IMR-90 (cell line): Measurements from ENCODE around the gene RPL36. TPM values are rescaled to one million over a fixed set of nuclear protein-coding genes. Genes with fewer than 3 reads are reported as not detected.

Experiments used
- ATAC-seq: fragments of 200-7000 bp; cut with Tn5 transposase; 2 replicates; pipeline ENCODE4 v1.9.1; 2020; ENCODE audit warnings: low read depth, mild to moderate bottlenecking, moderate library complexity
- BruUV-seq: library from RNA; stranded (reverse); fragments of 400-500 nt; replicated peaks from 2 replicates; lab custom pipeline; 2021; lab: Mats Ljungman, UMichigan
- CTCF ChIA-PET: fragments of 300-600 bp; formaldehyde crosslinking; extraction: SDS; loops from one replicate; lab custom pipeline; 2021; ENCODE audit warnings: antibody characterized with exemption; lab: Yijun Ruan, JAX
- POLR2A ChIA-PET: fragments of 300-600 bp; sonication (Branson Sonifier 250); formaldehyde crosslinking; loops from one replicate; lab custom pipeline; 2022; ENCODE audit warnings: antibody characterized with exemption; ENCODE audit not compliant: unreplicated experiment; lab: Charles Lee
- DNase-seq: peaks from one replicate; pipeline ENCODE4 v3.0.0; 2013
- H2AFZ ChIP-seq: replicated peaks from 2 replicates; pipeline ENCODE3; 2013; ENCODE audit warnings: low read length, mild to moderate bottlenecking; ENCODE audit not compliant: poor library complexity
- H2AK5ac ChIP-seq: 2 replicates; pipeline ENCODE4 v1.6.1; 2013; ENCODE audit warnings: low read depth, low read length, inconsistent platforms
- H2AK9ac ChIP-seq: replicated peaks from 2 replicates; pipeline ENCODE3; 2013; ENCODE audit warnings: mild to moderate bottlenecking, low read depth, low read length, moderate library complexity; ENCODE audit not compliant: poor library complexity
- H2BK120ac ChIP-seq: 2 replicates; pipeline ENCODE4 v1.6.1; 2013; ENCODE audit warnings: low read depth, low read length, inconsistent platforms
- H2BK15ac ChIP-seq: 3 replicates; pipeline ENCODE4 v1.6.1; 2013; ENCODE audit warnings: low read depth, low read length, inconsistent platforms
- H2BK20ac ChIP-seq: 2 replicates; pipeline ENCODE4 v1.6.1; 2013; ENCODE audit warnings: low read depth, mild to moderate bottlenecking, inconsistent platforms, low read length, moderate library complexity
- H2BK5ac ChIP-seq: 2 replicates; pipeline ENCODE4 v1.6.1; 2013; ENCODE audit warnings: mild to moderate bottlenecking, low read depth, low read length, inconsistent platforms; ENCODE audit not compliant: poor library complexity, severe bottlenecking
- H3K14ac ChIP-seq: replicated peaks from 2 replicates; pipeline ENCODE4 v1.6.1; 2013; ENCODE audit warnings: low read depth, low read length, inconsistent platforms
- H3K18ac ChIP-seq: 2 replicates; pipeline ENCODE4 v1.6.1; 2013; ENCODE audit warnings: low read depth, low read length, control low read depth
- H3K23ac ChIP-seq: 2 replicates; pipeline ENCODE4 v1.6.1; 2013; ENCODE audit warnings: low read depth, low read length, inconsistent platforms
- H3K27ac ChIP-seq: 2 replicates; pipeline ENCODE4 v1.5.1; 2013; ENCODE audit warnings: mild to moderate bottlenecking, control low read depth, low read length; ENCODE audit not compliant: insufficient read depth
- H3K27me3 ChIP-seq: 2 replicates; pipeline ENCODE4 v1.6.1; 2013; ENCODE audit warnings: low read length; ENCODE audit not compliant: control insufficient read depth, insufficient read depth
- H3K36me3 ChIP-seq: 2 replicates; pipeline ENCODE4 v1.6.1; 2013; ENCODE audit warnings: low read length, mixed read lengths; ENCODE audit not compliant: control insufficient read depth, insufficient read depth
- H3K4ac ChIP-seq: 2 replicates; pipeline ENCODE4 v1.6.1; 2013; ENCODE audit warnings: low read depth, low read length, inconsistent platforms
- H3K4me1 ChIP-seq: 2 replicates; pipeline ENCODE4 v1.6.1; 2013; ENCODE audit warnings: low read length, mixed read lengths; ENCODE audit not compliant: control insufficient read depth, insufficient read depth
- H3K4me2 ChIP-seq: 2 replicates; pipeline ENCODE4 v1.6.1; 2013; ENCODE audit warnings: low read depth, mild to moderate bottlenecking, control low read depth, low read length, moderate library complexity
- H3K4me3 ChIP-seq: 2 replicates; pipeline ENCODE4 v1.5.1; 2013; ENCODE audit warnings: low read depth, mild to moderate bottlenecking, control low read depth, low read length, moderate library complexity; ENCODE audit not compliant: insufficient read depth
- H3K56ac ChIP-seq: 2 replicates; pipeline ENCODE4 v1.6.1; 2013; ENCODE audit warnings: low read length, inconsistent platforms; ENCODE audit not compliant: insufficient read depth; ENCODE audit errors: extremely low read depth
- H3K79me1 ChIP-seq, 2 experiments: 2 replicates each; pipeline ENCODE4 v1.6.1; 2013; ENCODE audit warnings: low read length in 2 of 2, inconsistent platforms in 1 of 2, low read depth in 1 of 2
- H3K9ac ChIP-seq: 2 replicates; pipeline ENCODE4 v1.6.1; 2013; ENCODE audit warnings: low read depth, low read length, control low read depth
- H3K9me1 ChIP-seq: 2 replicates; pipeline ENCODE4 v1.6.1; 2013; ENCODE audit warnings: low read length, inconsistent platforms; ENCODE audit not compliant: insufficient read depth
- H3K9me3 ChIP-seq: 2 replicates; pipeline ENCODE4 v1.6.1; 2013; ENCODE audit warnings: low read length; ENCODE audit not compliant: control insufficient read depth, insufficient read depth
- H4K20me1 ChIP-seq: 2 replicates; pipeline ENCODE4 v1.6.1; 2013; ENCODE audit warnings: low read length, inconsistent platforms; ENCODE audit not compliant: insufficient read depth
- H4K5ac ChIP-seq: 2 replicates; pipeline ENCODE4 v1.6.1; 2013; ENCODE audit warnings: mild to moderate bottlenecking, low read depth, low read length, control low read depth
- H4K8ac ChIP-seq, 2 experiments: 2 replicates each; pipeline ENCODE4 v1.6.1; 2013; ENCODE audit warnings: low read depth in 2 of 2, low read length in 2 of 2, control low read depth in 1 of 2, inconsistent platforms in 1 of 2
- H4K91ac ChIP-seq: 2 replicates; pipeline ENCODE4 v1.6.1; 2013; ENCODE audit warnings: low read depth, low read length, inconsistent platforms; ENCODE audit not compliant: insufficient read depth
- BHLHE40 ChIP-seq: fragments of 150-350 bp; IDR thresholded peaks from 2 replicates; pipeline ENCODE4 v1.6.1; 2016; ENCODE audit warnings: mild to moderate bottlenecking, low read depth, low read length
- CEBPB ChIP-seq: IDR thresholded peaks from 2 replicates; pipeline ENCODE4 v1.6.1; 2012; ENCODE audit warnings: low read depth, low read length, improper control_type of control experiment
- CHD1 ChIP-seq: IDR thresholded peaks from 2 replicates; pipeline ENCODE4 v1.6.1; 2012; ENCODE audit warnings: low read depth, low read length, improper control_type of control experiment
- NFE2L2 ChIP-seq: fragments of 150-350 bp; IDR thresholded peaks from 2 replicates; pipeline ENCODE4 v1.6.1; 2016; ENCODE audit warnings: low read depth, mild to moderate bottlenecking, low read length
- POLR2A ChIP-seq: IDR thresholded peaks from 2 replicates; pipeline ENCODE4 v1.6.1; 2012; ENCODE audit warnings: mild to moderate bottlenecking, low read depth, low read length
- RAD21 ChIP-seq: IDR thresholded peaks from 2 replicates; pipeline ENCODE4 v1.6.1; 2012; ENCODE audit warnings: low read length, improper control_type of control experiment
- RFX5 ChIP-seq: IDR thresholded peaks from 2 replicates; pipeline ENCODE4 v1.8.0; 2012; ENCODE audit warnings: low read depth, mild to moderate bottlenecking, low read length, moderate library complexity
- SMC3 ChIP-seq: fragments of 150-350 bp; IDR thresholded peaks from 2 replicates; pipeline ENCODE4 v1.6.1; 2016; ENCODE audit warnings: low read depth, mild to moderate bottlenecking, antibody characterized with exemption, low read length, moderate library complexity
- WGBS, 2 experiments: methylation state at CpG; one replicate each; pipeline versions ENCODE4 v1.1.5 to v1.1.7; 2013; ENCODE audit warnings: missing lambda C conversion rate in 2 of 2; ENCODE audit not compliant: insufficient read length in 1 of 2; ENCODE audit errors: extremely low coverage in 2 of 2; 5-methylcytosine and 5-hydroxymethylcytosine counted together
- dilution Hi-C: fragments of 300-500 bp; cut with HindIII; formaldehyde crosslinking; loops from one replicate; pipeline ENCODE4 v1.14.3; 2018; ENCODE audit warnings: low sequenced_read_pairs; ENCODE audit not compliant: unreplicated experiment
- in situ Hi-C: fragments of 300-500 bp; cut with MboI; formaldehyde crosslinking; loops from 3 replicates; pipeline ENCODE4 v1.14.3; 2019; ENCODE audit warnings: low sequenced_read_pairs, inconsistent platforms, mixed read lengths
- intact Hi-C: fragments of 100-400 bp; cut with micrococcal nuclease; formaldehyde crosslinking; loops from 2 replicates; pipeline ENCODE4 v1.10.0; 2022
- polyA plus RNA-seq, 3 experiments: library from polyadenylated mRNA; depleted of rRNA; stranded (reverse); fragments of >200 nt; gene quantifications; 2 replicates each; pipeline ENCODE4 v1.2.3, GENCODE V29; 2012; ENCODE audit warnings: low replicate concordance in 1 of 3
- total RNA-seq: library from RNA; depleted of rRNA; stranded (reverse); fragments of >200 nt; gene quantifications from 2 replicates; pipeline ENCODE4 v1.2.3, GENCODE V29; 2012
- TF ChIP-seq, protein P1 (sequence below): conservative IDR thresholded peaks from 2 replicates; pipeline ENCODE4 v1.5.1; 2012; ENCODE audit warnings: mild to moderate bottlenecking, low read depth, low read length, improper control_type of control experiment
- TF ChIP-seq, protein P2 (sequence below): fragments of 150-350 bp; IDR thresholded peaks from 2 replicates; pipeline ENCODE4 v1.6.1; 2016; ENCODE audit warnings: low read depth, mild to moderate bottlenecking, low read length, moderate library complexity, borderline replicate concordance

Gene RPL36
- total and polyA plus RNA-seq, 2 of the 4 experiments (the other 2 are of a cell fraction) = 232 to 757 TPM

DNA sequence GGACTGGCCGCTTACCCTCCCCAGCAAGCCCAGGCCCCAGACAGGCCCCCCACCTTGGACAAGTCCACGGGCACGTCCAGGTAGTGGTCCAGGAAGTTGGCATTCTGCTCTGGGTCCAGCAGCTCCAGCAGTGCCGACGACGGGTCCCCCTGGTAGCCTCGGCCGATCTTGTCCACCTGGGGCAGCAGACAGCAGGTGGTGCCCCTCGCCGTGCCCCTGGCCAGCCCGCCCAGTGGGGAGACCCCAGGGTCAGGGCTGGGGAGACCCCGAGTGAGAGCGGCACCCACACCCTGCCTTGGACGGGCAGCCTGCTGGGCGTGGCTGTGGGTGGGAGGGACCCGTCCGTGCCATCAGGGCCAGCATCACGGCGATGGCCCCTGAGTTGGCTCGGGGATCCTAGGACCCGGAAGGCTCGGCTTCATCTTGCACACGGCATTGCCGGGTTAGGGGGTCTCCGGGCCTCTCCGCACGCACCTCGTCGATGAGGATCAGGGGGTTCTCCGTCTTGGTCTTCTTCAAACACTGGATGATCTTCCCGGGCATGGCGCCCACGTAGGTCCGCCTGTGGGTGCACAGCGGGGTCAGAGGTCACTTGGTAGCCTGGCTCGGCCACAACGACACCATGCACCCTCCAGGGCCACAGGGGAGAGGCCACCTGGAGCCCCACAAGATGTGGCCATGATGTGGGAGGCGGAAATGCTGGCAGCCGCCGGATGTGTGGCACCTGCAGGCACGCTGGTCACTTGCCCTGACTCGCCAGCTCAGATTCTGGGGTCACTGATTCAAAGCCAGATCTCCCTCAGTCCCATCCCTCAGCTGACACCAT is 6.3 kb downstream of the RPL36 start:
- no peak overlapping the region for H2BK120ac ChIP-seq
- H2BK5ac ChIP-seq = no peak overlapping the region
- DNase-seq (no peak), ATAC-seq (no peak)
- no peaks in the 10 kb centered on the region for H3K9me3 ChIP-seq
- dilution Hi-C loops = no loop called here
- no peak overlapping the region for H2BK20ac ChIP-seq
- no peak overlapping the region for H4K8ac ChIP-seq
- peaks cover 2% of the 10 kb centered on the region; the same call in 1 of the 2 replicates for H3K4me1 ChIP-seq
- intact Hi-C loops = no loop called here
- no peak overlapping the region for H3K18ac ChIP-seq
- in situ Hi-C loops = no loop called here
- H3K79me1 ChIP-seq = peaks cover 8 to 78% of the 10 kb centered on the region in 2 experiments; a peak in 3 of 4 replicates
- H3K9ac ChIP-seq = no peak overlapping the region
- peaks cover 72% of the 10 kb centered on the region for H4K20me1 ChIP-seq
- H3K27ac ChIP-seq = no peak overlapping the region
- H2AK9ac ChIP-seq = peak overlapping the region; percentile 58
- H2AK5ac ChIP-seq = no peak overlapping the region
- 95% methylated on average over 17 of the region's 42 CpGs; no CpG with 5 or more reads in 1 of the 2 experiments for WGBS, 2 experiments
- peak overlapping the region; percentile 23 for H2AFZ ChIP-seq
- H3K4me3 ChIP-seq = no peak overlapping the region
- POLR2A ChIA-PET = no interaction called here
- CTCF ChIA-PET = no interaction called here
- H3K14ac ChIP-seq = no peak overlapping the region
- H4K91ac ChIP-seq = no peak overlapping the region
- TF ChIP-seq NFE2L2 (no peak), CHD1 (no peak), POLR2A (no peak), RFX5 (no peak), SMC3 (no peak), BHLHE40 (no peak), RAD21 (no peak), CEBPB (no peak)
- TF ChIP-seq, protein P1, sequence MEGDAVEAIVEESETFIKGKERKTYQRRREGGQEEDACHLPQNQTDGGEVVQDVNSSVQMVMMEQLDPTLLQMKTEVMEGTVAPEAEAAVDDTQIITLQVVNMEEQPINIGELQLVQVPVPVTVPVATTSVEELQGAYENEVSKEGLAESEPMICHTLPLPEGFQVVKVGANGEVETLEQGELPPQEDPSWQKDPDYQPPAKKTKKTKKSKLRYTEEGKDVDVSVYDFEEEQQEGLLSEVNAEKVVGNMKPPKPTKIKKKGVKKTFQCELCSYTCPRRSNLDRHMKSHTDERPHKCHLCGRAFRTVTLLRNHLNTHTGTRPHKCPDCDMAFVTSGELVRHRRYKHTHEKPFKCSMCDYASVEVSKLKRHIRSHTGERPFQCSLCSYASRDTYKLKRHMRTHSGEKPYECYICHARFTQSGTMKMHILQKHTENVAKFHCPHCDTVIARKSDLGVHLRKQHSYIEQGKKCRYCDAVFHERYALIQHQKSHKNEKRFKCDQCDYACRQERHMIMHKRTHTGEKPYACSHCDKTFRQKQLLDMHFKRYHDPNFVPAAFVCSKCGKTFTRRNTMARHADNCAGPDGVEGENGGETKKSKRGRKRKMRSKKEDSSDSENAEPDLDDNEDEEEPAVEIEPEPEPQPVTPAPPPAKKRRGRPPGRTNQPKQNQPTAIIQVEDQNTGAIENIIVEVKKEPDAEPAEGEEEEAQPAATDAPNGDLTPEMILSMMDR = no peak
- TF ChIP-seq, protein P2, sequence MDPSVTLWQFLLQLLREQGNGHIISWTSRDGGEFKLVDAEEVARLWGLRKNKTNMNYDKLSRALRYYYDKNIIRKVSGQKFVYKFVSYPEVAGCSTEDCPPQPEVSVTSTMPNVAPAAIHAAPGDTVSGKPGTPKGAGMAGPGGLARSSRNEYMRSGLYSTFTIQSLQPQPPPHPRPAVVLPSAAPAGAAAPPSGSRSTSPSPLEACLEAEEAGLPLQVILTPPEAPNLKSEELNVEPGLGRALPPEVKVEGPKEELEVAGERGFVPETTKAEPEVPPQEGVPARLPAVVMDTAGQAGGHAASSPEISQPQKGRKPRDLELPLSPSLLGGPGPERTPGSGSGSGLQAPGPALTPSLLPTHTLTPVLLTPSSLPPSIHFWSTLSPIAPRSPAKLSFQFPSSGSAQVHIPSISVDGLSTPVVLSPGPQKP = no peak
- H3K4me2 ChIP-seq = no peak overlapping the region
- H3K56ac ChIP-seq = no peak overlapping the region
- no peak overlapping the region for H3K23ac ChIP-seq
- H3K27me3 ChIP-seq = no peaks in the 10 kb centered on the region
- H3K4ac ChIP-seq = no peak overlapping the region
- BruUV-seq = no TSS peak
- peaks cover 80% of the 10 kb centered on the region for H3K36me3 ChIP-seq
- H4K5ac ChIP-seq = no peak overlapping the region
- H2BK15ac ChIP-seq = no peak overlapping the region
- H3K9me1 ChIP-seq = peaks cover 4% of the 10 kb centered on the region; the same call in 1 of the 2 replicates
